GM19452 (cell line): ENCODE measurements around the gene HAGHL.
"Not testable (repeated sequence)": the region's sequence is repeated elsewhere in the genome, so short reads cannot be mapped to it uniquely, and the experiment has no call there.

Experiments
- ATAC-seq: cut with Tn5 transposase; IDR thresholded peaks from one replicate; pipeline ENCODE4 v1.9.1; 2021; ENCODE audit not compliant: unreplicated experiment

The HAGHL gene

GRCh38 chr16:767743-768235 lies 40.9 kb downstream of the HAGHL start:
- ATAC-seq = no peak

GRCh38 chr16:768428-768827 lies 41.5 kb downstream of the HAGHL start:
- no peak for ATAC-seq

- no peak for ATAC-seq
Observed at GRCh38 chr16:769184-769784, 42.4 kb downstream of the HAGHL start.

GRCh38 chr16:769934-770333 lies 43.0 kb downstream of the HAGHL start:
- ATAC-seq = no peak

GRCh38 chr16:770411-770810 lies 43.5 kb downstream of the HAGHL start:
- ATAC-seq = no peak

- no peak for ATAC-seq
Observed at GRCh38 chr16:772959-773358, 46.1 kb downstream of the HAGHL start.

GRCh38 chr16:774086-775001 lies 47.4 kb downstream of the HAGHL start:
- no peak for ATAC-seq

GRCh38 chr16:775236-775796 lies 48.4 kb downstream of the HAGHL start:
- ATAC-seq = no peak

GRCh38 chr16:776298-776697 lies 49.4 kb downstream of the HAGHL start:
- not testable (repeated sequence) for ATAC-seq

- no peak for ATAC-seq
Observed at GRCh38 chr16:776824-777223, 49.9 kb downstream of the HAGHL start.

- ATAC-seq = no peak
Observed at GRCh38 chr16:777826-778225, 50.9 kb downstream of the HAGHL start.

- ATAC-seq = no peak
Observed at GRCh38 chr16:778447-778846, 51.5 kb downstream of the HAGHL start.

- ATAC-seq = no peak
Observed at GRCh38 chr16:778909-779527, 52.1 kb downstream of the HAGHL start.
